Suprapubic skin (tissue), 4 donors: ENCODE measurements around the gene NEGR1.

Experiments used
- CTCF ChIP-seq, 2 donors: fragments of 200-600 bp in 1 of 2; fragments of 450-650 bp in 1 of 2; sonication (generic) in 1 of 2; IDR thresholded peaks; one replicate each; pipeline ENCODE4 v1.5.1; 2016 to 2019; ENCODE audit warnings: antibody characterized with exemption in 2 of 2, mild to moderate bottlenecking in 1 of 2, moderate library complexity in 1 of 2
- POLR2A ChIP-seq, 2 donors: fragments of 450-650 bp; IDR thresholded peaks; one replicate each; pipeline ENCODE4 v1.6.1; 2017; ENCODE audit warnings: antibody characterized with exemption in 2 of 2, mild to moderate bottlenecking in 2 of 2, moderate library complexity in 2 of 2
- POLR2AphosphoS5 ChIP-seq, 3 donors: sonication (generic); formaldehyde crosslinking; IDR thresholded peaks; one replicate each; pipeline ENCODE4 v1.6.1; 2017; ENCODE audit warnings: antibody characterized with exemption in 3 of 3

DNA sequence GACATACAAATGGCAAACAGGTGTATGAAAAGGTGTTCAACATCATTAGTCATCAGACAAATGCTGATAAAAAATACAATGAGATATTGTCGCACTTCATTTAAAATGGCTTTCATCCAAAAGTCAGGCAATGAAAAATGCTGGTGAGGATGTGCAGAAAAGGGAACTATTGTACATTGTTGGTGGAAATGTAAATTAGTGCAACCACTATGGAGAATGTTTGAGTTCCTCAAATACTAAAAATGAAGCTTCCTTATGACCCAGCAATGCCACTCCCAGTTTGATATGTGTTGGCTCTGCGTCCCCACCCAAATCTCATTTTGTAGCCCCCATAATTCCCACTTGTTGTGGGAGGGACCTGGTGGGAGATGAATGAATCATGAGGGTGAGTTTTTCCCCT, 891.8 kb downstream of the NEGR1 start:
- TF ChIP-seq POLR2A (IDR thresholded peaks at IDR 0.05) (no peak), CTCF (IDR thresholded peaks at IDR 0.05) (no peak), POLR2AphosphoS5 (IDR thresholded peaks at IDR 0.05) (no peak)
